Medulla oblongata (tissue), 1 donor: Measurements from ENCODE around the gene JAG1.

Experiments
- DNase-seq: peaks from one replicate; pipeline ENCODE4 v3.0.0-alpha.2; 2015; ENCODE audit errors: extremely low spot score

JAG1 gene

GRCh38 chr20:10652660-10653261 is 21.0 kb downstream of the JAG1 start:
- no peak for DNase-seq

- DNase-seq = no peak
Observed at GRCh38 chr20:10652185-10652584, 21.6 kb downstream of the JAG1 start.

GRCh38 chr20:10651227-10651990 is 22.4 kb downstream of the JAG1 start:
- DNase-seq = no peak

- no peak for DNase-seq
Observed at GRCh38 chr20:10649797-10650160, 24.0 kb downstream of the JAG1 start.

- no peak for DNase-seq
Observed at GRCh38 chr20:10649080-10649796, 24.6 kb downstream of the JAG1 start.

- DNase-seq = no peak
Observed at GRCh38 chr20:10648651-10649050, 25.1 kb downstream of the JAG1 start.

GRCh38 chr20:10647909-10648308 is 25.9 kb downstream of the JAG1 start:
- DNase-seq = no peak

GRCh38 chr20:10647471-10647870 is 26.3 kb downstream of the JAG1 start:
- DNase-seq = no peak

- DNase-seq = no peak
Observed at GRCh38 chr20:10646886-10647420, 26.8 kb downstream of the JAG1 start.

- DNase-seq = no peak
Observed at GRCh38 chr20:10646006-10646405, 27.8 kb downstream of the JAG1 start.

- DNase-seq = no peak
Observed at GRCh38 chr20:10645205-10645570, 28.6 kb downstream of the JAG1 start.

- DNase-seq = no peak
Observed at GRCh38 chr20:10644458-10645204, 29.2 kb downstream of the JAG1 start.

GRCh38 chr20:10643560-10643873 is 30.3 kb downstream of the JAG1 start:
- DNase-seq = no peak

- DNase-seq = no peak
Observed at GRCh38 chr20:10642856-10643559, 30.8 kb downstream of the JAG1 start.

- no peak for DNase-seq
Observed at GRCh38 chr20:10641893-10642292, 31.9 kb downstream of the JAG1 start.

- DNase-seq = no peak
Observed at GRCh38 chr20:10641467-10641866, 32.3 kb downstream of the JAG1 start.

GRCh38 chr20:10640897-10641296 is 32.9 kb downstream of the JAG1 start:
- DNase-seq = no peak

- peak; percentile 32 for DNase-seq
Observed at GRCh38 chr20:10639737-10640556, 33.9 kb downstream of the JAG1 start.

GRCh38 chr20:10639077-10639736 is 34.6 kb downstream of the JAG1 start:
- no peak for DNase-seq

GRCh38 chr20:10637563-10637962 is 36.2 kb downstream of the JAG1 start:
- no peak for DNase-seq
